Panc1 (cell line): Measurements from ENCODE around the gene ACTN3. TPM values are rescaled to one million over a fixed set of nuclear protein-coding genes. Genes with fewer than 3 reads are reported as not detected.

Source experiments
- ATAC-seq: fragments of 200-7000 bp; cut with Tn5 transposase; 2 replicates; pipeline ENCODE4 v1.9.1; 2020; ENCODE audit warnings: mild to moderate bottlenecking, moderate library complexity
- BruUV-seq: library from RNA; stranded (reverse); fragments of 400-500 nt; replicated peaks from 2 replicates; lab custom pipeline; 2021; lab: Mats Ljungman, UMichigan
- CTCF ChIA-PET: fragments of 300-600 bp; sonication (Branson Sonifier 250); formaldehyde crosslinking; loops from one replicate; lab custom pipeline; 2022; ENCODE audit warnings: antibody characterized with exemption; lab: Charles Lee
- POLR2A ChIA-PET: fragments of 300-600 bp; sonication (Branson Sonifier 250); formaldehyde crosslinking; loops from one replicate; lab custom pipeline; 2022; ENCODE audit warnings: antibody characterized with exemption; lab: Charles Lee
- DNase-seq: peaks from one replicate; pipeline ENCODE4 v3.0.0-alpha.2; 2010; ENCODE audit warnings: low read depth, low spot score
- H3K27ac ChIP-seq: 2 replicates; pipeline ENCODE4 v1.5.1; 2011; ENCODE audit warnings: mild to moderate bottlenecking, low read length, inconsistent platforms
- H3K27me3 ChIP-seq: fragments of 200-500 bp; sonication (Bioruptor generic); 2 replicates; pipeline ENCODE4 v1.6.0; 2014; ENCODE audit warnings: low read length, inconsistent platforms; ENCODE audit not compliant: control insufficient read depth, insufficient read depth
- H3K36me3 ChIP-seq: fragments of 200-500 bp; sonication (Bioruptor generic); 2 replicates; pipeline ENCODE4 v1.5.1; 2014; ENCODE audit warnings: inconsistent platforms, mild to moderate bottlenecking, low read length, moderate library complexity; ENCODE audit not compliant: control insufficient read depth, insufficient read depth
- H3K4me1 ChIP-seq: 2 replicates; pipeline ENCODE4 v1.5.1; 2011; ENCODE audit warnings: inconsistent platforms, mild to moderate bottlenecking, low read length, moderate library complexity; ENCODE audit not compliant: control insufficient read depth, insufficient read depth
- H3K4me3 ChIP-seq, 2 experiments: 2 replicates each; pipeline ENCODE4 v1.5.1; 2011 to 2012; ENCODE audit warnings: low read depth in 2 of 2, low read length in 2 of 2, mild to moderate bottlenecking in 2 of 2, inconsistent platforms in 1 of 2, moderate library complexity in 1 of 2
- H3K9me3 ChIP-seq: fragments of 200-500 bp; sonication (Bioruptor generic); 2 replicates; pipeline ENCODE4 v1.5.1; 2014; ENCODE audit warnings: low read depth, mild to moderate bottlenecking, inconsistent platforms, low read length, moderate library complexity; ENCODE audit not compliant: control insufficient read depth, insufficient read depth
- POLR2AphosphoS5 ChIP-seq: IDR thresholded peaks from 2 replicates; pipeline ENCODE4 v1.6.1; 2012; ENCODE audit warnings: mild to moderate bottlenecking, low read depth, low read length, moderate library complexity
- SIN3A ChIP-seq: IDR thresholded peaks from 2 replicates; pipeline ENCODE4 v1.6.1; 2012; ENCODE audit warnings: low read depth, mild to moderate bottlenecking, low read length, moderate library complexity, borderline replicate concordance; ENCODE audit not compliant: insufficient read depth
- TCF7L2 ChIP-seq: IDR thresholded peaks from 2 replicates; pipeline ENCODE4 v1.6.1; 2011; ENCODE audit warnings: mild to moderate bottlenecking, low read depth, low read length, inconsistent platforms
- in situ Hi-C: cut with HindIII; loops from 2 replicates; pipeline ENCODE4 v1.10.0; 2016; ENCODE audit warnings: low sequenced_read_pairs, low pct_unique_long_range_greater_than_20kb
- intact Hi-C: fragments of 100-400 bp; cut with micrococcal nuclease; formaldehyde crosslinking; loops from one replicate; pipeline ENCODE4 v1.10.0; 2022; ENCODE audit not compliant: unreplicated experiment
- total RNA-seq: library from RNA; stranded (reverse); gene quantifications from one replicate; pipeline ENCODE4 v1.2.1, GENCODE V29; 2021; ENCODE audit not compliant: unreplicated experiment
- TF ChIP-seq, protein P1 (sequence below), 2 experiments: IDR thresholded peaks; 2 replicates each; pipeline ENCODE4 v1.6.1; 2011 to 2012; ENCODE audit warnings: low read depth in 2 of 2, control low read depth in 1 of 2, low read length in 1 of 2, mild to moderate bottlenecking in 1 of 2, moderate library complexity in 1 of 2; ENCODE audit not compliant: insufficient read depth in 1 of 2
- TF ChIP-seq, protein P2 (sequence below): fragments of 450-650 bp; IDR thresholded peaks from 2 replicates; pipeline ENCODE4 v1.5.1; 2017; ENCODE audit warnings: mild to moderate bottlenecking

Gene ACTN3
- total RNA-seq, 1 experiment from 2014 or later, result 0.13 TPM

DNA sequence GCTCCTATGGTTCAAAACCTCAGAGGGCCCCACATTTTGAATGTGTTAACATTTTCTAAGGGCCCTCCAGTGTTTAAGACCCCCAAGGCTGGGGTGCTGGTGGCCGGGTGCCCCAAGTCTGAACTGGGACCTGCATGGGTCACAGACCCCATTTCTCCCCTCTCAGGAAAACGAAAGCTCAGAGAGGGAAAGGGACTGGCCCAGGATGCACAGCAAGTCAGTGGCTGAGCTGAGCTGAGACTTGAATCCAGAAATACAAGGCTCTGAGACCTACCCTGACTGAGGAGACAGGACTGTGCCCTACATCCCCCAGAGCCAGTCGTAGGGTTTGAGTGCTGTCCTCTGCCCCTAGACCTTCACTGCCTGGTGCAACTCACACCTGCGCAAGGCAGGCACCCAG lies 4.2 kb downstream of the ACTN3 start:
- peaks cover 9% of the 10 kb centered on the region for H3K4me1 ChIP-seq
- H3K4me3 ChIP-seq, result no peak overlapping the region
- no peaks in the 10 kb centered on the region for H3K9me3 ChIP-seq
- no peak for DNase-seq
- ChIA-PET CTCF (no interaction called here), POLR2A (no interaction called here)
- no peak for TF ChIP-seq SIN3A
- TF ChIP-seq, protein P1, sequence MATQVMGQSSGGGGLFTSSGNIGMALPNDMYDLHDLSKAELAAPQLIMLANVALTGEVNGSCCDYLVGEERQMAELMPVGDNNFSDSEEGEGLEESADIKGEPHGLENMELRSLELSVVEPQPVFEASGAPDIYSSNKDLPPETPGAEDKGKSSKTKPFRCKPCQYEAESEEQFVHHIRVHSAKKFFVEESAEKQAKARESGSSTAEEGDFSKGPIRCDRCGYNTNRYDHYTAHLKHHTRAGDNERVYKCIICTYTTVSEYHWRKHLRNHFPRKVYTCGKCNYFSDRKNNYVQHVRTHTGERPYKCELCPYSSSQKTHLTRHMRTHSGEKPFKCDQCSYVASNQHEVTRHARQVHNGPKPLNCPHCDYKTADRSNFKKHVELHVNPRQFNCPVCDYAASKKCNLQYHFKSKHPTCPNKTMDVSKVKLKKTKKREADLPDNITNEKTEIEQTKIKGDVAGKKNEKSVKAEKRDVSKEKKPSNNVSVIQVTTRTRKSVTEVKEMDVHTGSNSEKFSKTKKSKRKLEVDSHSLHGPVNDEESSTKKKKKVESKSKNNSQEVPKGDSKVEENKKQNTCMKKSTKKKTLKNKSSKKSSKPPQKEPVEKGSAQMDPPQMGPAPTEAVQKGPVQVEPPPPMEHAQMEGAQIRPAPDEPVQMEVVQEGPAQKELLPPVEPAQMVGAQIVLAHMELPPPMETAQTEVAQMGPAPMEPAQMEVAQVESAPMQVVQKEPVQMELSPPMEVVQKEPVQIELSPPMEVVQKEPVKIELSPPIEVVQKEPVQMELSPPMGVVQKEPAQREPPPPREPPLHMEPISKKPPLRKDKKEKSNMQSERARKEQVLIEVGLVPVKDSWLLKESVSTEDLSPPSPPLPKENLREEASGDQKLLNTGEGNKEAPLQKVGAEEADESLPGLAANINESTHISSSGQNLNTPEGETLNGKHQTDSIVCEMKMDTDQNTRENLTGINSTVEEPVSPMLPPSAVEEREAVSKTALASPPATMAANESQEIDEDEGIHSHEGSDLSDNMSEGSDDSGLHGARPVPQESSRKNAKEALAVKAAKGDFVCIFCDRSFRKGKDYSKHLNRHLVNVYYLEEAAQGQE (IDR thresholded peaks at IDR 0.05; ENCODE audit: insufficient read depth in 1 of 2, low read depth in 2 of 2, low read length in 1 of 2), result no peak
- no peak overlapping the region for H3K27ac ChIP-seq
- BruUV-seq, result no TSS peak
- H3K27me3 ChIP-seq, result no peaks in the 10 kb centered on the region
- in situ Hi-C loops, result no loop called here
- intact Hi-C loops, result no loop called here
- ATAC-seq, result no peak
- no peaks in the 10 kb centered on the region for H3K36me3 ChIP-seq

DNA sequence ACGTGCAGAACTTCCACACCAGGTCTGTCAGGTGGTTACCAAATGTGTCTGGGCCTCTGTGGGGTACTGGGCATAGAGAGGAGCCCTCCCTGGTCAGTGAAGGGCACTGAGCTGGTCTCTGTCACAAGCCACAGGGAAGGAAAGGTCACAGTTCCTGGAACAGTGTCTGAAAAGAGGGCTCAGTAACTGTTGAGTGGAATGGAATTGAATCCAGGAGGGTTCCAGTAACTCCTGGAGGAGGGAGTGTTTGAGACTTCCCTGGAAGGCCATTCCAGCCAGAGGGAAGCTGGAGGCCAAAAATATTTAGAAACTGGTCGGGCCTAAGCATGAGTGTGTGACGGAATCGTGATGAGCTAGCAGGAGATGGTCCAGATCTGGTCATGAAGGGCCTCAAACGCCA lies 7.9 kb downstream of the ACTN3 start:
- intact Hi-C loops, result no loop called here
- no peak overlapping the region for H3K4me3 ChIP-seq
- POLR2A ChIA-PET, result interaction anchor here (0.6 kb wide), 1 partner anchor 35 kb away, joined by 8 read pairs; no protein-coding TSS in a partner anchor
- no peaks in the 10 kb centered on the region for H3K36me3 ChIP-seq
- no peaks in the 10 kb centered on the region for H3K9me3 ChIP-seq
- DNase-seq, result no peak
- BruUV-seq, result no TSS peak
- ATAC-seq, result no peak
- H3K27me3 ChIP-seq, result no peaks in the 10 kb centered on the region; the same call in 1 of the 2 replicates
- TF ChIP-seq, protein P1 (IDR thresholded peaks at IDR 0.05; ENCODE audit: insufficient read depth in 1 of 2, low read depth in 2 of 2, low read length in 1 of 2), result no peak
- TF ChIP-seq, protein P2, sequence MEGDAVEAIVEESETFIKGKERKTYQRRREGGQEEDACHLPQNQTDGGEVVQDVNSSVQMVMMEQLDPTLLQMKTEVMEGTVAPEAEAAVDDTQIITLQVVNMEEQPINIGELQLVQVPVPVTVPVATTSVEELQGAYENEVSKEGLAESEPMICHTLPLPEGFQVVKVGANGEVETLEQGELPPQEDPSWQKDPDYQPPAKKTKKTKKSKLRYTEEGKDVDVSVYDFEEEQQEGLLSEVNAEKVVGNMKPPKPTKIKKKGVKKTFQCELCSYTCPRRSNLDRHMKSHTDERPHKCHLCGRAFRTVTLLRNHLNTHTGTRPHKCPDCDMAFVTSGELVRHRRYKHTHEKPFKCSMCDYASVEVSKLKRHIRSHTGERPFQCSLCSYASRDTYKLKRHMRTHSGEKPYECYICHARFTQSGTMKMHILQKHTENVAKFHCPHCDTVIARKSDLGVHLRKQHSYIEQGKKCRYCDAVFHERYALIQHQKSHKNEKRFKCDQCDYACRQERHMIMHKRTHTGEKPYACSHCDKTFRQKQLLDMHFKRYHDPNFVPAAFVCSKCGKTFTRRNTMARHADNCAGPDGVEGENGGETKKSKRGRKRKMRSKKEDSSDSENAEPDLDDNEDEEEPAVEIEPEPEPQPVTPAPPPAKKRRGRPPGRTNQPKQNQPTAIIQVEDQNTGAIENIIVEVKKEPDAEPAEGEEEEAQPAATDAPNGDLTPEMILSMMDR, result no peak
- no peak for TF ChIP-seq TCF7L2
- TF ChIP-seq POLR2AphosphoS5, result no peak
- no peak for TF ChIP-seq SIN3A
- no peak overlapping the region for H3K27ac ChIP-seq
- H3K4me1 ChIP-seq, result no peaks in the 10 kb centered on the region
- in situ Hi-C loops, result no loop called here
- CTCF ChIA-PET, result interaction anchor here (0.6 kb wide), 1 partner anchor 31 kb away, joined by 6 read pairs; no protein-coding TSS in a partner anchor
